Sigmoid colon (tissue), 7 donors: ENCODE data around the gene SLC25A28. TPM values are rescaled to one million over a fixed set of nuclear protein-coding genes. Genes with fewer than 3 reads are reported as not detected.

Source experiments
- DNase-seq: peaks from one replicate; pipeline ENCODE4 v3.0.0-alpha.2; 2019
- H3K27ac ChIP-seq, 4 donors: fragments of 200-600 bp; sonication (generic); one replicate each; pipeline ENCODE4 v1.5.1; 2016 to 2019; ENCODE audit warnings: mild to moderate bottlenecking in 1 of 4
- H3K27me3 ChIP-seq, 3 donors: fragments of 200-600 bp; sonication (generic); one replicate each; pipeline ENCODE4 v1.5.1; 2019; ENCODE audit warnings: mild to moderate bottlenecking in 1 of 3
- H3K36me3 ChIP-seq, 4 donors: fragments of 200-600 bp; sonication (generic); one replicate each; pipeline ENCODE4 v1.5.1; 2016 to 2019
- H3K4me1 ChIP-seq, 4 donors: fragments of 200-600 bp; sonication (generic); one replicate each; pipeline ENCODE4 v1.5.1; 2017 to 2019
- H3K4me3 ChIP-seq, 4 donors: fragments of 200-600 bp; sonication (generic); one replicate each; pipeline ENCODE4 v1.5.1; 2017 to 2019; ENCODE audit warnings: mild to moderate bottlenecking in 2 of 4, moderate library complexity in 1 of 4
- H3K9me3 ChIP-seq, 4 donors: fragments of 200-600 bp in 3 of 4; sonication (generic) in 3 of 4; one replicate each; pipeline versions ENCODE4 v1.5.1 to v1.6.1; 2013 to 2019
- EP300 ChIP-seq, 4 donors: sonication (generic); formaldehyde crosslinking; IDR thresholded peaks; one replicate each; pipeline ENCODE4 v1.6.1; 2017; ENCODE audit warnings: antibody characterized with exemption in 4 of 4
- POLR2A ChIP-seq, 2 donors: fragments of 450-650 bp; IDR thresholded peaks; one replicate each; pipeline ENCODE4 v1.6.1; 2016; ENCODE audit warnings: antibody characterized with exemption in 2 of 2, mild to moderate bottlenecking in 2 of 2, moderate library complexity in 2 of 2
- POLR2AphosphoS5 ChIP-seq, 4 donors: sonication (generic); formaldehyde crosslinking; IDR thresholded peaks; one replicate each; pipeline ENCODE4 v1.6.1; 2017; ENCODE audit warnings: antibody characterized with exemption in 4 of 4
- WGBS, 2 donors: extraction: QIAGEN DNeasy Blood & Tissue Kit; methylation state at CpG; one replicate each; pipeline ENCODE4 v1.1.7; 2013; 5-methylcytosine and 5-hydroxymethylcytosine counted together
- intact Hi-C: fragments of 100-400 bp; cut with DNase I; formaldehyde crosslinking; loops from one replicate; pipeline ENCODE4 v1.15.1; 2023
- polyA plus RNA-seq, 3 donors: library from polyadenylated mRNA; stranded (reverse); fragments of 200-250 nt; gene quantifications; one replicate each; pipeline ENCODE4 v1.2.3, GENCODE V29; 2013
- total RNA-seq, 4 donors: library from RNA; depleted of rRNA; stranded (reverse); fragments of >200 nt; gene quantifications; one replicate each; pipeline ENCODE4 v1.1.0, GENCODE V29; 2016
- TF ChIP-seq, protein P1 (sequence below), 4 experiments: fragments of 450-650 bp in 3 of 4; fragments of 200-600 bp in 1 of 4; IDR thresholded peaks; one replicate each; pipeline ENCODE4 v1.5.1; 2016 to 2019; ENCODE audit warnings: antibody characterized with exemption in 4 of 4, mild to moderate bottlenecking in 3 of 4, moderate library complexity in 2 of 4
- donor health status: healthy with polysubstance abuse.
- donor health status: Bipolar disorder and iron deficiency.
- donor health status: healthy.

Gene SLC25A28
- total and polyA plus RNA-seq, 7 donors = 18.0 to 65.1 (median 32.9) TPM

DNA sequence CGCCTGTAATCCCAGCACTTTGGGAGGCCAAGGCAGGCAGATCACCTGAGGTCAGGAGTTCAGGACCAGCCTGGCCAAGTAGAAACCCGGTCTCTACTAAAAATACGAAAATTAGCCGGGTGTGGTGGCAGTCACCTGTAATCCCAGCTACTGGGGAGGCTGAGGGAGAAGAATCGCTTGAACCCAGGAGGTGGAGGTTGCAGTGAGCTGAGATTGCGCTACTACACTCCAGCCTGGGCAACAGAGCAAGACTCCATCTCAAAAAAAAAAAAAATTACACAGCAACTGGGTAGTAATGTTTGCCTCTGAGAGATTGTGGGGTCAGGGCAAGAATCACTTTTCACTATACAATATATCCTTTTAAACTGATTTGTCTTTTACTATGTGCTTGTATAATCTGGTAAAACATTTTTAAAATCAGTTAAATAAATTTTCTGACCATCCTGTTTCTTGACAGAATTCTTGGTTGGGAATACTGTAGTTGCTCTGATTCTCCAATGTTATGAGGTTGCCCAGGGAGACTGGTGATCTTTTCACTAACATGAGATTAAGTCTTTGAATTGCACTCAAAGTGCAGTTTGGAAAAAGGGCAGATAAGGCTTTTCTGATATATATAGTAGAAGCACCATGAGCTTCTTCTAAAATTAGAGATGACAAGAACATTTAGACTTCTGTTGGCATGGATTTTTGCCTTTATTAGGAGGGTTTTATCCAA, 40.6 kb upstream of the SLC25A28 start:
- Histone ChIP-seq H3K36me3 (peaks cover 0 to 16% (median 3%) of the 10 kb centered on the region in 4 donors), H3K4me3 (no peak overlapping the region), H3K27ac (no peak overlapping the region), H3K4me1 (peaks cover 0 to 21% (median 14%) of the 10 kb centered on the region in 4 donors), H3K27me3 (no peaks in the 10 kb centered on the region), H3K9me3 (no peaks in the 10 kb centered on the region)
- intact Hi-C loops = no loop called here
- TF ChIP-seq EP300 (IDR thresholded peaks at IDR 0.05) (no peak), POLR2AphosphoS5 (IDR thresholded peaks at IDR 0.05) (no peak), POLR2A (IDR thresholded peaks at IDR 0.05) (no peak)
- TF ChIP-seq, protein P1, sequence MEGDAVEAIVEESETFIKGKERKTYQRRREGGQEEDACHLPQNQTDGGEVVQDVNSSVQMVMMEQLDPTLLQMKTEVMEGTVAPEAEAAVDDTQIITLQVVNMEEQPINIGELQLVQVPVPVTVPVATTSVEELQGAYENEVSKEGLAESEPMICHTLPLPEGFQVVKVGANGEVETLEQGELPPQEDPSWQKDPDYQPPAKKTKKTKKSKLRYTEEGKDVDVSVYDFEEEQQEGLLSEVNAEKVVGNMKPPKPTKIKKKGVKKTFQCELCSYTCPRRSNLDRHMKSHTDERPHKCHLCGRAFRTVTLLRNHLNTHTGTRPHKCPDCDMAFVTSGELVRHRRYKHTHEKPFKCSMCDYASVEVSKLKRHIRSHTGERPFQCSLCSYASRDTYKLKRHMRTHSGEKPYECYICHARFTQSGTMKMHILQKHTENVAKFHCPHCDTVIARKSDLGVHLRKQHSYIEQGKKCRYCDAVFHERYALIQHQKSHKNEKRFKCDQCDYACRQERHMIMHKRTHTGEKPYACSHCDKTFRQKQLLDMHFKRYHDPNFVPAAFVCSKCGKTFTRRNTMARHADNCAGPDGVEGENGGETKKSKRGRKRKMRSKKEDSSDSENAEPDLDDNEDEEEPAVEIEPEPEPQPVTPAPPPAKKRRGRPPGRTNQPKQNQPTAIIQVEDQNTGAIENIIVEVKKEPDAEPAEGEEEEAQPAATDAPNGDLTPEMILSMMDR (IDR thresholded peaks at IDR 0.05) = no peak
- no peak for DNase-seq
- 86 to 92% methylated on average over 6 of the region's 6 CpGs for WGBS, 2 donors

DNA sequence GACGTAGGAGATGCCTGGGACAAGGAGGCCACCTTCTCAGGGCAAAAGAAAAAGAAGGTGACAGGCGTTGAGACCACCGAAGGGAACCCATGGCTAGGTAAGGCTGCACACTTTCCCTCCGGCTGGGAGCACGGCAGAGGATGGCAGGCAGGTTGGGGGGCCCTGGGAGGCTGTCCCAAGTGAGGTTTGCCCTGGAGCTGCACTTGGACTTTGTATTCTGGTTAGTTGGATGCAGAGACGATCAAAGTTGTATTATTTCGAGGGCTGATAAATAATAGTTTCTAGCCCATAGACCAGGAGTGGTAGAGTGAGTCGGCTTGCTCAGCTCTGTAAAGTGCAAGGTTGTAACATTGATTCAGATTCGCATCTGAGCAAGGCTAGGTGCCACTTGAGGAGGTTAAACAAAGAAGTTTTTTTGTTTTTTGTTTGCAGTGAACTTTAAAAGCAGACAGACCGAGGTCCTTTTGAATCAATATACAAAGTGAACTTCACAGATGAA, 39.7 kb upstream of the SLC25A28 start:
- peaks cover 0 to 21% (median 14%) of the 10 kb centered on the region in 4 donors for H3K4me1 ChIP-seq
- no peaks in the 10 kb centered on the region for H3K27me3 ChIP-seq
- 5 to 15% methylated on average over 10 of the region's 10 CpGs for WGBS, 2 donors
- no peak for DNase-seq
- H3K4me3 ChIP-seq = peak overlapping the region; percentile 71 to 91 (median 78)
- peaks cover 0 to 12% (median 3%) of the 10 kb centered on the region in 4 donors for H3K36me3 ChIP-seq
- peak overlapping the region; percentile 9 to 64 (median 50) for H3K27ac ChIP-seq
- intact Hi-C loops = loop anchor here (2.0 to 5.0 kb wide), 2 partner anchors 37 to 47 kb away; no protein-coding TSS in a partner anchor
- H3K9me3 ChIP-seq = no peaks in the 10 kb centered on the region
- TF ChIP-seq POLR2A (IDR thresholded peaks at IDR 0.05) (no peak), POLR2AphosphoS5 (IDR thresholded peaks at IDR 0.05) (no peak), EP300 (IDR thresholded peaks at IDR 0.05) (no peak)
- TF ChIP-seq, protein P1 (IDR thresholded peaks at IDR 0.05) = no peak

DNA sequence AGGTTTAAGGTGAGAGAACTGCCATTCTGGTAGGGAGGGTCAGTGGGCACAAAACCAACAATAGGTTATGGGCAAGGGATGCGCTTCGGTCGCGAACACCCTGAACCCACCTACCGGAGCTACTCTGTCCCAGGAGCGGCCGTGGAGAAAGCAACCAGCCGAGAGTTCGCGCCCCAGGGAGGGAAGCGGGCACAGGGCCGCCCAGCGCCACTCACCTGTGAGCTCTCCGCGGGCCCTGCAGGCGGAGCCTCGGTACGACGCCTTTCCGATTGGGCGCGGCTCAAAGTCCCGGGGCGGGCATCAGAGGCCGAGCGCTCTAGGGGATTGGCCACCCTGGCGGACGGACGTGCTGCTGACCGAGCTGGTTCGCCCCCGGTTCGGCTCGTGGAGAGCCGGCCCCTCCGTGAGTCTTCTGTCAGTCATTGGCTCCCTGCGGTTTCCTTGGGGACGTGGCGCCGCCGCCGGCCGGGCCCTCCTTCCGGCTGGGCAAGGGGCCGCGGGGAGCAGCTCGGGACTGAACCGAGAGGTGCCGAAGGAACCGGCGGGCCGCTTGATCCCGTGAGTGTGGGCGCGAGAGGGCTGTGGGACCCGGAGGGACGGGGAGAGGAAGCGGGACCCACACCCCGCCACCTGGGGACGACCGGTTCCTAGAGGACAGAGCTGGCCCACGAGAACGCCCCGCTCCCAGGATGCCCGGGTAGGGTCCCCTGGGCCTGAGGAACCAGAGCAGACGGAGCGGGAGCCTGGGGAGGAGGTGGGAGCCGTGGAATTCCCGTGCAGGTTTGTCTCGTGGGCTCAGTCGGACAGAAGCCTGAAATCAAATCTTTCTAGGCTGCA, 39.0 kb upstream of the SLC25A28 start, which contains the start of gene ENTPD7:
Gene ENTPD7, plus strand, starts transcription at position 479 of the 837 bp plus-strand sequence. CDS start 448 bp downstream, outside the sequence.
- intact Hi-C loops = loop anchor here (2.0 to 5.0 kb wide), 2 partner anchors 36 to 48 kb away; no protein-coding TSS in a partner anchor
- peaks cover 0 to 7% (median 3%) of the 10 kb centered on the region in 4 donors for H3K36me3 ChIP-seq
- no peaks in the 10 kb centered on the region for H3K27me3 ChIP-seq
- peak; percentile 96 for DNase-seq
- TF ChIP-seq, protein P1 (IDR thresholded peaks at IDR 0.05) = peak in 3 of 4 experiments; percentile 48 to 66 (median 50)
- TF ChIP-seq EP300 (IDR thresholded peaks at IDR 0.05) (no peak), POLR2AphosphoS5 (IDR thresholded peaks at IDR 0.05) (peak in 2 of 4 donors; percentile 43 to 56), POLR2A (IDR thresholded peaks at IDR 0.05) (peak in 1 of 2 donors; percentile 42)
- WGBS, 2 donors = 1% methylated on average over 71 of the region's 71 CpGs
- no peaks in the 10 kb centered on the region for H3K9me3 ChIP-seq
- peak within 1 kb of the TSS; percentile 9 to 64 (median 50) for H3K27ac ChIP-seq
- peak within 1 kb of the TSS; percentile 71 to 91 (median 78) for H3K4me3 ChIP-seq
- peaks cover 0 to 21% (median 14%) of the 10 kb centered on the region in 4 donors for H3K4me1 ChIP-seq

DNA sequence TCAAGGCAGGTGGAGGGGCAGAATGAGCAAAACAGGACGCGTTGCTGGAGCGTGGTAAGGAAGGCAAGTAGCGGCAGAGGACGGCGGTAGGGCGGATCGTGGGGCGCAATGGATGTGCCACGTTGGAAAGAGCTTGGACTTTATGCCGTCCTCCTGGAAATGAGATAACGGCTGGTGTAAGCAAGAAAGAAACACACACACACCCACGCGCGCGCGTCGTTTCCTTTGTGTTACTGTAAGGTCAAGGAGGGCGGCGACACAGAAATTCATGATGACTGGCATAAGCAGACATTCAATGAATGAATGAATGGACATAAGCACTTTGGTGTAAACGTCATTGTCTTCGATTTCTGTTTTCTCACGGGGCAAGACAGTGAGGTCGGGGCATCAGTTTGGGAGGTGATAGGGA, 38.4 kb upstream of the SLC25A28 start:
- Histone ChIP-seq H3K4me1 (peaks cover 0 to 21% (median 14%) of the 10 kb centered on the region in 4 donors), H3K4me3 (peak overlapping the region; percentile 71 to 91 (median 78)), H3K27ac (peak overlapping the region in 2 of 4 donors; percentile 17 to 63), H3K27me3 (no peaks in the 10 kb centered on the region), H3K9me3 (no peaks in the 10 kb centered on the region), H3K36me3 (peaks cover 0 to 7% (median 3%) of the 10 kb centered on the region in 4 donors)
- TF ChIP-seq POLR2A (IDR thresholded peaks at IDR 0.05) = no peak
- no peak for TF ChIP-seq POLR2AphosphoS5 (IDR thresholded peaks at IDR 0.05)
- no peak for TF ChIP-seq EP300 (IDR thresholded peaks at IDR 0.05)
- TF ChIP-seq, protein P1 (IDR thresholded peaks at IDR 0.05) = no peak
- 3 to 13% methylated on average over 24 of the region's 24 CpGs for WGBS, 2 donors
- intact Hi-C loops = loop anchor here (2.0 to 5.0 kb wide), 2 partner anchors 36 to 49 kb away; no protein-coding TSS in a partner anchor
- no peak for DNase-seq
